Kidney tubule cell (primary cell): ENCODE results near the gene DCLK1.

ENCODE experiments used
- DNase-seq: peaks from one replicate; pipeline ENCODE4 v3.0.0-alpha.2; 2018; ENCODE audit warnings: low spot score

The DCLK1 gene

DNA sequence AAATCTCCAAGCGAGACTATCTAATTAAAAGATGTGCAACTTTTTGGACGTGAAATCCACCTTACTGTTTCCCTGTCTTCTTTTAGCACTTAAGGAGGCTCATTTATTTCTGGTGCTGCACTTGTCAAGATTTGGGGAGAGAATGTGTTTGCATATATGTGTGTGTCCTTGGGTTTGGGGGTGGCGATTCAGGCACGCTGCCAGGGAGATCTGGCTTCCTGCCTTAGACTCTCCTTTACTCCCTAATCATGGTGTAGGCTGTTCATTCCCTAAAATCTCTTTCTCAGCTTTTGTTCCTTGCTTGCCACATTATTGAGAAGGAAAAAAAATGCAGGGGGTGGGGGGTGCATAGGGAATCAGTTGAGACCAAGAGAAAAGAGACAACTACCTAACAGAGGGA is 271.2 kb downstream of the DCLK1 start:
- no peak for DNase-seq

DNA sequence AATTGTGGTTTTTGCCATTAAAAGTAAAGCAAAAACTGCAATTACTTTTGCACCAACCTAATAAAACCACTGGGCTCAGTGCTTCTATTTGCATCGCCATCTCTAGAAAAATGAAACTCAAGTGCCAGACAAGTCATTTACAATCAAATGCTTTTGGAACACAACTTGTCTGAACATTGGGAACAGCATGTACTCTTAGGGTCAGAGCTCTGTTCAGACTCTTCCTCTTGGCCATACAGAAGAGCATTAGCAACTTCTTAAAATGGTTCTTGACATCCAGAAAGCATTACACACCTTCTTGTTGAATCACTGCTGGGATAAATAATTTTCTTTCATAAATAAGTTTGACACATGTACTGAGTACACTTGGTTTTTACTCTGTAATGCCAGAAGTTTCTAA is 272.5 kb downstream of the DCLK1 start:
- no peak for DNase-seq

DNA sequence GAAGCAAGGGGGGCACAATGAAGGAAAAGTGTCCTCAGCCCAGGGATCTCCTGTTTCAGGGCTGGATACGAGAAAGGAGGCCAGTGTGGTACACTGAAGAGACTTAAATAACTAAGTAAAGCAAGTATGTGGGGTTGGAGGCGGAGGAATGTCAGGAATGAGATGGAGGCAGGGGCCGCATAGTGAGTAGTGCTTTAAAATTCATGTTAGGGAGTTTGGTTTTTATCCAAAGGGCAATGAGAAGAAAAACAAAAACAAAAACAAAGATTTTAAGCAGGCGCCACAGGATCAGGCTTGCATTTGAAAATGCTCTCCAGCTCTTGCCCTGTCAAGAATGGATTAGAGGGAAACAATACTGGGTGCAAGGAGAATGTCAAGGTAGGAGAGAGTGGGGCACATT is 273.4 kb downstream of the DCLK1 start:
- peak; percentile 19 for DNase-seq

DNA sequence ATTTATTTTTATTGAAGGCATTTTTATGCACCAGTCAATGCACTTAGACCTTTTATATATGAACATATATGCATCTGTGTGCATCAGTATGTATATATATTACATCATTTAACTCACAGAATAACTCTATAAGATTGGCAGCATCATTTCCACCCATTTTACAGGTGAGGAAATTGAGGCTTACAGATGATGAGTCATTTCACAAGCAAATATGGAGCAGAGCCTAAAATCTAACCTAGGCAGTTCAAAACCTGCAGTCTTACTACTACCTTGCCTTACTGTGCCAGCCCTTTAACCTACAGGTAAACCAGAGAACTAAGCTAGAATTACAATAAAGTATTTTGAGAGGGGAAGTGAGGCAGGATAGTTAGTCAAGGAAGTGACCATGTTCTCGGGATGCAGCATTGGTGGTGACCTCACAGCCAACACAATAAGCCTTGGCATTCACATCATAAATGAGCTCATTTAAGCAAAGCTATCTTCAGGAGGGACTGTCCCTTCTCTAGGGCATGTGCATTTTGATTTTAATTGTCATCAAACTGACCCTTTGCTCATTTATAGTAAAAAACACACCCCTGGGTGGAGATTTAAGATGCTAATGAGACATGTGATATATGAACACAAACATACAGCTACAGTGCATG is 274.3 kb downstream of the DCLK1 start:
- DNase-seq = peak; percentile 30

DNA sequence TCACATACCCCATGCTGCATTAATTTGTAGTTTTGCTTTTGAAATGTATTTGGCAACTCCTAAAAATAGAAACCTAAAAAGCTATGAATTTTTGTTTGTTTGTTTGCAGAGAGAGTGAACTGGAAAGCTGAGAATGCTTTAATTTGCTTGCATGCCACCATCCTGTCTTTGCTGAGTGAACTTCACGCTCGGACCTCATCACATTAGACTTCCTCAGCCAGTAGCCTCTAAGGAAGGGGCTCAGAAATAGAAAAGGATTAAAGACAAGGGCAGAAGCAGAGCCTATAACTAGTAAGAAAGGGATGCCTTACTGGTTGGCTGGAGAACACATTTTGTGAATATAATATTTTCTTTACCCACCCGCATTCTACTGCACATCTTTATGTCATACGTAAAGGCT is 275.1 kb downstream of the DCLK1 start:
- no peak for DNase-seq

DNA sequence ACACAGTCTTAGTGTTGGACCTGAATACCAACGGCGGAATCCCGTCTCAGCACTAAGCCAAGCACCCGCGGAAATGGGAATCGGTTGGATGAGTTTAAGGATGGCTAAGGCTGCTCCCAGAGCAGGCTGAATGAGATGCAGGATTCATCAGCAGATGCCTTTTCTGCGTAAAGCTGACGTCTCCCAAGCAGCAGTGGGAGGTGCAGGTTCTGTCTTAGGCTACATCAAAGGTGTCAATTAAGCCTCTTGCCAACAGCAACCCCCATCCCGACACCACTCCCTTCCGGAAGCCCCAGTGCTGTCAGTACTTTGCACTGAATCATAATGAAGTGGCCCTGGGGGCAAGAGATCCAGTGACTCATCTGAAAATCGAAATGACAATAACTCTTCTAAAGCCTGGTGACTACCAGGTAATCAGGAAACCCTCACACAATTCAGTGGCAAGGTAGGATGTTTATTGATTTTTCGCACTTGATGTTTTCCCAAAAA is 275.6 kb downstream of the DCLK1 start:
- peak; percentile 95 for DNase-seq

DNA sequence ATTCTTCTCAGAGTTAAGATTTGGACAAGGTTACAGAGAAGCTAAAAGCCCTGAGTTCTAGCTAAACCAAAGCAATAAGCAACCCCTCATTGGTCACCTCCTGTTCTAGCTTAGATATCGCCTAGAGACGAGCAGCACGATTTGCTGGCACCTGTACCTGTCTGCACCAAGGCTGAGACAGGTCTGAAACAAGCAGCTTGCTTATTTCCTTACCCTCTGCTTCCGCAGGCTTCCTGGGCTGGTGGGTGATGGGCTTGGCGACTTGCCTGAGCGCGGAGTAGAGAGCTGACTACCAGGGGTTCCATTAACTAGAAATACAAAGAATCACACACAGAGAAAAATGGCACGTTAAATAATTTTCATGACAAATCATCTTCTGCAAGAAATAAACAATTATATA is 276.9 kb downstream of the DCLK1 start:
- no peak for DNase-seq

DNA sequence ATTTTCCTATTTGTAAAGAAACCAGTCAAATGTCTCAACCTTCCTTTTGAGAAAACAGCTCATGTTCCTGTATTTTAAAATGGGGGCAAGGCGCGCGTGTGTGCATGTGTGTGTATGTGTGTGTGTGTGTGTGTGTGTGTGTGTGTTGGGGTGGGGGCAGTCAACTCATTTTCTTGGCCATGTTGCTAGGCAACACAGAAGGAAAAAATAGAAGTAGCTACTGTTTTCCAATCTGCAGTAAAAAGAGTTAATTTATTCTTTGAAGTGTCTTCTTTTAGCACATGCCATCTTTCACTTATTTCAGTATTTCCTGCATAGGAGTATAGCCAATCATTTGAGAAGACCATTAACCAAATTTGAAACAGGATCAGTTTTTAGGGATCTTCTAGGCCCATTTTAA is 279.3 kb downstream of the DCLK1 start:
- no peak for DNase-seq

DNA sequence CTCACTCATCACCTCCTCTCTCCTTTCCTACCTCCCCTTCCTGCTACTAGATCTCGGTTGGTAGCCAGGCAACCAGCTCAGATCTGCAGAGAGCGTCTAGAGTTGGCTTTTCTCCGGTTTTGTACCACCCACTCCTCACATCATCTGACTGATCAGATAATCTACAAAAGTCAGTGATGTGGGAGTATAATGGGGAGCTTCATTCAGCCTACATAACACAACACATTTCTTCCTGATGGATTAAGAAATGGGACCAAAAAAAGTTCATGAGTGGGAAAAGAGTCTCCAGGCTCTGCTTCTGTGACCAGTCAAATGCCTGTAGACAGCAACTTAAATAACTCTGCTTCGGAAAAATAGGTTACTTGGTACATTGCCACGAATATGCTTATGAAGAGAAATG is 279.8 kb downstream of the DCLK1 start:
- no peak for DNase-seq

DNA sequence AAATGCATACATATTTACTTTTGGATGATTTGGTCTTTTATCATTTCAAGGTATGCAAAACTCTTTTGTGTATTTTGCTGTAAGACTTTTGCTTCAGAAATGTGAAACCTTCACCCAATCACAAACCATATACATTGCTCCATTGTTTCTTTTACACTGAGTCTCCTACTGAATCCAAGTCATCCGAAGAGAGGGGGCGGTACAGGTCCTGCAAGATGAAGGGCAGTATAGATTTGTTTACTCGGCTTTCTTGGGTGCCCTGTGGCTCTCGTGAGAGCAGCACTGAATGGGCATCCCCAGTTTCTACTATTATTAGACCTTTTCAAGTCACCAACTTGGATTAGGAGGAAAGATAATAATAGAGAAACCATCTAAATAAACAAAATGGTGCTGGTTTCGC is 280.6 kb downstream of the DCLK1 start:
- DNase-seq = no peak

DNA sequence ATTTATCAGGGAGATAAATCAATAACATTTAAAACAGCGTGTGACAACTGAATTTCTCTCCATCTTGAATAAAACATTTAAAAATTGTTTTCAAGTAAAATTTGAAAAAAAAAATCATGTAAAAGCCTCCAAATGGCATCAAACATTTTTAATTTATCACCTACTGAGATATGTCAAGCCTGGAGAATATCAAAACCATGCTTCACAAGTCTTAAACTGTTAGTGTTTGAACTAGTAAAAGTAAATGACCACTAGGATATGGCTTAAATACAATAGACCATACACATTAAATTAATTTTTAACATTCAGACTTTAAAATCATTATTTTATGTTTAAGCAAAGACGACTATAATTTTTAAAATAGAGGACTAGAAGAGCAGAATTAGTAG is 281.9 kb downstream of the DCLK1 start:
- DNase-seq = no peak

DNA sequence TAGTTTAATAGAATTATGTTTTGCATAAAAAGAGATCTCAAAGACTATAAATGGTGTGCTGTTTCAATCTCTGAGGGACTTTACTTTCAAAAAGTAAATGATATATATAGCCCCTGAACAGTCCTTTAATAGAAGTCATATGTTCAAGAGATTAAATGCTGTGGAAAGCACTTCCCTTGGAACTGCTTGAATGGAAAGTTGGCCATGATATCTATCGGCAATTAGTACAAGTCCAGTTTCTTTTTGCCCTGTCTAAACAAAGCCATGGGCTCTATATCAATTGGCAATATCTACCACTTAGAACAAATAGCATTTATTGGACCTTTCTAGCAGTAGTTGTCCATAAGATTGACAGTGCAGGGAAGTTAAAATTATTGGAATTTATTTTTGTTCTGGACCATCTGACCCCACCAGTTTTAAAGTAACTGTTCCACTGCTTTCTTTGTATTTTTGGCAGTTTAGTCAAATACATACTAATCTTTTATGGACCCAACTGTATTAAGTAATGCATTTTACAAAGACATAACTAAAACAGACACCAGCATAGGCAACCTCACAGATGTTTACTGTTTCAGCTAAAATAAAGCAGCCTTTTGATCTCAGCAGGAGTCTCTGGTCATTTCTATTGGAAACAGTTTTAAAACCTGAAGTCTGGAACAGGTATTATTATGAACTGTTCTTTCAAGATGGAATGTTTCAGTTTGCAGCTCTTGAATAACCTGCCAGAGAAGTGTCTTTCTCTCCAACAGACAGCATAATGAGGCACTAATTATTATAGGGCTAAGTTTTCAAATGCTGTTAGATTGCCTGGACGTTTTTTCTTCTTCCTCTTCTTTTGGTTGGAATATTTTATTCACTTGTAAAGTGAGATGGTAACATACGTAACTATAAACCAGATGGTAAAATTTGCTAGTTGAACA is 282.6 kb downstream of the DCLK1 start:
- no peak for DNase-seq

DNA sequence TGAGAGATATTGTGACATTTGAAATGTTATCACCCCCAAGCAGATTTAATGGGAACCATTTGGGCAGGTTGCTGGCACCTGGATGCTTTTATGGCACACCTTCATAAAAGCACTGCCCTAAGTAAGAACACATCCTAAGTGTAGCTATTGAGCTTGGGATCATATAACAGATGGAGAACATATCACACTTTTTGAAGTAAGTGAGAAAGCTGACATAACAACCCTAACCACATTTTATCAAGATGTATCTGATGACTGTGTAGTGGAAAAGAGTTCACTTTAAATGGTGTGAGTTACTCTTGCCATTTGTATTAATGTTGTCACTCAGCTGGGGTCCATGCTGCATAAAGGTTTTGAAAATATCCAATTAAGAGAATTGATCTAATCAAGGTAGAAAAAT is 287.9 kb downstream of the DCLK1 start:
- no peak for DNase-seq

DNA sequence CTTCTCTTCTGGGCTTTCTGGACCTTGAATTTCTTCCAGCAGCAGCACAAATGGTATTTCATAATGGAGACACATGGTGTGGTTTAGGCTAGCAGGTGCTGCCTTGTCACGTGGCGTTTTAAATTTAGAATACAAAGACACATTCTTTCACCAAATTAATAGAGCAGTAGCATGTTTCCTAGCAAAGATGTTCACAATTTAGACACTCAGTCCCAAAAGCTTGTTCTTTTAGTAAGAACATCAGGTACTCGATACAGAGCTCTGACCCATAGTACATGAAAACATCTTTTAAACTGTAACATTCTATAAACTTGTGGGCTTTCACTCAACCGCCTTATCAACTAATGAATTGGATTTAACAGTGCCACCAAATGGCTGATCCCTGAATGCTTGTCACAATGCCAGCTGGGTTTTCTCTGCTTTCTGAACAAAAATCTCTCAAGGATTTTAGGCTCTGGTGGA is 290.1 kb downstream of the DCLK1 start:
- no peak for DNase-seq

DNA sequence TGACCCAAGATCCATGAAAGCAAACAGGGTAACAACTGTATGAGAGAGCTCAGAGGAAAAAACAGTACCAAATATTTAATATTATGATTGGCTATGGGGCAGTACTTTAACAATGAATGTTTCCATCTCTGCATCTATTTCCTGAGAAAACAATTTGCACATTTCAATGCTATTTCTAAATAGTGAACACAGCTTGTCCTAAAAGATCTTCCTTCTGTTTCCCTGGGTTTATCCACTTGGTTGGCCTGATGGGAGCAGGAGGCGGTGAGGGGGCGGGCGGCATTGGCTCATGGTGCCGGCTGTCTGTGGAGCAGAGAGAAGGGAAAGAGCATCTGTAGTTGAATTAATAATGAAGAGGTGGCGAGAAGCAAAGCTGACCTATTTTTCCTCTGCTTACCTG is 291.4 kb downstream of the DCLK1 start:
- DNase-seq = no peak

DNA sequence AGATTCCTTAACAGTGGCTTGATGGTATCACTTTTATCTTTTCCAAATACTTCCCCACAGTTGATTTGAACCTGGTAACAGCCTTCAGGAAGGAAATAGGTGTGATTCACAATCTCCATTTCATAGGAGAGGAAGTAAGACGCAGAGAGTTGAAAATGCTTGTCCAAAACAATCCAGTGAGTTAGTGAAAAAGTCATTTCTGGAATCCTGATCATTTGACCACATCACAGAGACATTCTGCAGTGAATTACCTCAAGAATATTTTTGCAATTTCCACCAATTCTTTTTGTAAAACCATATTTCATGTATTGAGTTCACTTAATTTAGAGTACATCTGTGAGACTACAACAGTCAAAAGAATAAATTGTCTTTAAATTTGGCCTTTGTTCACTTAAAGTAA is 292.8 kb downstream of the DCLK1 start:
- peak; percentile 66 for DNase-seq

DNA sequence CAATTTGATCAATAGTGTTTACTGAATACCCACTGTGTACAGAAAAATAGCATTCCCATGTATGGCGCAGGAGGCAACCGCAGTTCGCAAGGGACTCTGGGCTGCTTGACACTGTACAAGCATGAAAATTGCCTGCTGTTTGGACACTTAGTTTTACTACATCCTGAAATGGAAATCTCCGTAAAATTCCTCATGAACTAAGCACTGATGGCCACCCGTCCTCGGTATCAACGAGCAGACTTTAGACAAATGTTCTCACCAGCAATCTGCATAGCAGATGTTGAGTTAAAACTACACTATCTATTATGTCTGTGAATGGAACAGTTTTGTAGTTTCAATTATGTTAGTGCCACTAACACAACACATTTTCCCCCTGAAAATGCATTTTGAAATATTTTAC is 294.7 kb downstream of the DCLK1 start:
- DNase-seq = no peak

DNA sequence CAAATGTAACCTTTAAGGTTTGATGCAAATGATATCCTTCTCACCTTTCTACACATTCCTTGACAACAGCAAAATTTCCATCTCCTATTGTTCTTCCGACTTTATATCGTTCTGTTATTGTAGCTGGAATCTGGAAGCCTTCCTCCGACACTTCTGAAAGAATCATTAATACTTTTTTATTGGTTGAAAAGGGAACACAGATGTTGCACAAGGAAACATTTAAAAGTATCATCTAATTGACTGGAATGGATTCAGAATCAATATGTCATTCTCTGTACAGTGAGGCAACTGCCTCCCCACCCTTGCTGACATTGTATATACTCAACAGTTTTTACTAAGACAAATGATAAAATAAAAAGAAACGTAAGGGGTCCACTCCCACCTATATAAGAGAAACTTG is 295.2 kb downstream of the DCLK1 start:
- DNase-seq = no peak

DNA sequence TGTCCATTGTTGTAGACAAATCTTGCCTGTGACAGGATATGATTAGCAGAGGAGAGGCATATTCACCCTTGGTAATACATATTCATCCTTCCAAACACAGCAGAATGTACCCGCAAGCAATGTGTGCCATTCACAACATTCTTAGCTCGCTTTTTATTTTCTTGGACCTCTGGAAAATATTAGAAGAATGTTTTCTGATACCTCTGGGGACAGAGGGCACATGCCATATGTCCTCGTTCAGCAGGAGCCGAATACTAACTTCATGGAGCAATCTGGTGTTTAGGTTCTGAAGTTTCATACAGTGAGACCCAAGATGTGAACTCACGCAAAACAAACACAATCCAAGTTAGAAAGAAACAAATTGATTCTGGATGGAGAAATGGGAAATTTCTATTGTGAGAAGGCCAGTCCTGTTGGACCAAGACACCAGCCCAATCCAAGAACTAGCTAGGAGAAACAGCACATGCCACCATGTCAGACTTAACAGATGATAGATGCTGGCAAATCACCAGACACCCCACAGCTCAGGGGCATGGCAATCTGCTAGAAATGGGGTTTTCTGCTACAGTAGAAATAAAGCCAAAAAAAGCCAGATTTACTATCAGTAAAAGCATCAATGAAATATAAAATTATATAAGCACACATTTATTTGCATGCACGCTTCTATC is 297.4 kb downstream of the DCLK1 start:
- no peak for DNase-seq

DNA sequence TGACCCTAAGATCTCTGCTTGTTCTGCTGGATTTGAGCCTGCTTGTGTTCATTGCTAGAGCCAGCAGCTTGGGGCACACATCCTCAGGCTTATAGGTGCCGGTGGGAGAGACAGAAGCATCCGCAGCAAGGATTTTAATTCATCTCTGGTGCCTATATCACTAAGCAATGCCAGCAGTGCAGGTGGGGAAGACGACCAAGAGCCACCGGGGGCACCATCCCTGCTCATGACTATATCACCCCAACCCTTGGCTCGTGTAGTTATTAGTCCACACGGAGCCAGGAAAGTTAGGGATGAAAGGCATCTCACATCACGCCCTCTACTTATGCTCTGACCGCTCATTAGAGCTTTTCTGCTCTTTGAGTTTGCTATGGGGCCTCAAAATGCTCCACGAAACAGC is 298.2 kb downstream of the DCLK1 start:
- no peak for DNase-seq

DNA sequence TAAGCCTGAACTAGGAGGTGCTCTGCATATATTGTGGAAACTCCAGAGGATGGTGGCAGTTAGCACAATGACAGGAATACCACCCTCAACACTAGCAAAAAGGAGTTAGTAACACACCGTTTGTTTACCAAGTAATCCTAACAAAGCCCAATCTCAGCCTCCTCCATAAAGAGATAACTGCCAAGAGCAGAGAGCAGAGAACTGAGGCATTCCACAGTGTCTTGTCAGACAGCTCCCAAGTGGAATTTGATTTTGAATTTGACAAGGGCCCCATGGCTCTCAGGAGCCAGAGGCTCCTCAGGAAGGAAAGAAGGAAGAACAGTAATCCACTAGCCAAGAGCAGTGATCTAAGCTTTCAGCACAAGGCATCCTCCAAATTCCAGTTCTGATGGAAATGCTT is 298.6 kb downstream of the DCLK1 start:
- no peak for DNase-seq

DNA sequence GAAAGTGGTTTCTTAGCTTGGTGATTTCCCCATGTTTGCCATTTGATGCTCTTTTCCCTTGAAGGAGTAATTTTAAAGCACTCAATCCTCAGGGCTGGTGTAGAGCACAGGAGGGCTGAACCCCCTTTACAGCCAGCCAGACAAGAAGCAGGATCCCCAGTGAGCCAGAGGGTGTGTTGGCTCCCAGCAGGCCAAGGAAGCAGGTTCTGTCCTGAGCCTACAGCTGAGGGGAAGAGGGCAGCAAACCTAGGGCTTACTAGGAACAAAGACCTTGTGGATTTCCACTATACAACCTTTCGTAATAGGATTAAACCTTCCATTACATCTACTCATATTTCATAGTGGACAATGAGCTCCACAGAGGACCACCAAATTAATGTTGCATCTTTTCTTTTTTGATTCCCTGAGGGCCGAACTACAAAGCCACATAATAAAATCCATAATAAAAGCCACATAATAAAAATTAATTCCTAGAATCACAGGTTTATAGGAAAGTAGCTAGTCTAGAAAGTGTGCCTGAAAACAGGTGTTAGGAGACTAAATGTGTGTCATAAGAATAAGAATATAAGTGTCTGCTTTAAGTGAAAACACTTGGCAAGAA is 300.2 kb downstream of the DCLK1 start:
- DNase-seq = no peak
